Panc1 (cell line): Measurements from ENCODE around the gene MRFAP1L1. TPM values are rescaled to one million over a fixed set of nuclear protein-coding genes. Genes with fewer than 3 reads are reported as not detected.

Experiments
- ATAC-seq: fragments of 200-7000 bp; cut with Tn5 transposase; 2 replicates; pipeline ENCODE4 v1.9.1; 2020; ENCODE audit warnings: mild to moderate bottlenecking, moderate library complexity
- BruUV-seq: library from RNA; stranded (reverse); fragments of 400-500 nt; replicated peaks from 2 replicates; lab custom pipeline; 2021; lab: Mats Ljungman, UMichigan
- CTCF ChIA-PET: fragments of 300-600 bp; sonication (Branson Sonifier 250); formaldehyde crosslinking; loops from one replicate; lab custom pipeline; 2022; ENCODE audit warnings: antibody characterized with exemption; lab: Charles Lee
- POLR2A ChIA-PET: fragments of 300-600 bp; sonication (Branson Sonifier 250); formaldehyde crosslinking; loops from one replicate; lab custom pipeline; 2022; ENCODE audit warnings: antibody characterized with exemption; lab: Charles Lee
- DNase-seq: peaks from one replicate; pipeline ENCODE4 v3.0.0-alpha.2; 2010; ENCODE audit warnings: low read depth, low spot score
- H3K27ac ChIP-seq: 2 replicates; pipeline ENCODE4 v1.5.1; 2011; ENCODE audit warnings: mild to moderate bottlenecking, low read length, inconsistent platforms
- H3K27me3 ChIP-seq: fragments of 200-500 bp; sonication (Bioruptor generic); 2 replicates; pipeline ENCODE4 v1.6.0; 2014; ENCODE audit warnings: low read length, inconsistent platforms; ENCODE audit not compliant: control insufficient read depth, insufficient read depth
- H3K36me3 ChIP-seq: fragments of 200-500 bp; sonication (Bioruptor generic); 2 replicates; pipeline ENCODE4 v1.5.1; 2014; ENCODE audit warnings: inconsistent platforms, mild to moderate bottlenecking, low read length, moderate library complexity; ENCODE audit not compliant: control insufficient read depth, insufficient read depth
- H3K4me1 ChIP-seq: 2 replicates; pipeline ENCODE4 v1.5.1; 2011; ENCODE audit warnings: inconsistent platforms, mild to moderate bottlenecking, low read length, moderate library complexity; ENCODE audit not compliant: control insufficient read depth, insufficient read depth
- H3K4me3 ChIP-seq, 2 experiments: 2 replicates each; pipeline ENCODE4 v1.5.1; 2011 to 2012; ENCODE audit warnings: low read depth in 2 of 2, low read length in 2 of 2, mild to moderate bottlenecking in 2 of 2, inconsistent platforms in 1 of 2, moderate library complexity in 1 of 2
- H3K9me3 ChIP-seq: fragments of 200-500 bp; sonication (Bioruptor generic); 2 replicates; pipeline ENCODE4 v1.5.1; 2014; ENCODE audit warnings: low read depth, mild to moderate bottlenecking, inconsistent platforms, low read length, moderate library complexity; ENCODE audit not compliant: control insufficient read depth, insufficient read depth
- POLR2AphosphoS5 ChIP-seq: IDR thresholded peaks from 2 replicates; pipeline ENCODE4 v1.6.1; 2012; ENCODE audit warnings: mild to moderate bottlenecking, low read depth, low read length, moderate library complexity
- SIN3A ChIP-seq: IDR thresholded peaks from 2 replicates; pipeline ENCODE4 v1.6.1; 2012; ENCODE audit warnings: low read depth, mild to moderate bottlenecking, low read length, moderate library complexity, borderline replicate concordance; ENCODE audit not compliant: insufficient read depth
- TCF7L2 ChIP-seq: IDR thresholded peaks from 2 replicates; pipeline ENCODE4 v1.6.1; 2011; ENCODE audit warnings: mild to moderate bottlenecking, low read depth, low read length, inconsistent platforms
- in situ Hi-C: cut with HindIII; loops from 2 replicates; pipeline ENCODE4 v1.10.0; 2016; ENCODE audit warnings: low sequenced_read_pairs, low pct_unique_long_range_greater_than_20kb
- intact Hi-C: fragments of 100-400 bp; cut with micrococcal nuclease; formaldehyde crosslinking; loops from one replicate; pipeline ENCODE4 v1.10.0; 2022; ENCODE audit not compliant: unreplicated experiment
- total RNA-seq: library from RNA; stranded (reverse); gene quantifications from one replicate; pipeline ENCODE4 v1.2.1, GENCODE V29; 2021; ENCODE audit not compliant: unreplicated experiment
- TF ChIP-seq, protein P1 (sequence below), 2 experiments: IDR thresholded peaks; 2 replicates each; pipeline ENCODE4 v1.6.1; 2011 to 2012; ENCODE audit warnings: low read depth in 2 of 2, control low read depth in 1 of 2, low read length in 1 of 2, mild to moderate bottlenecking in 1 of 2, moderate library complexity in 1 of 2; ENCODE audit not compliant: insufficient read depth in 1 of 2
- TF ChIP-seq, protein P2 (sequence below): fragments of 450-650 bp; IDR thresholded peaks from 2 replicates; pipeline ENCODE4 v1.5.1; 2017; ENCODE audit warnings: mild to moderate bottlenecking

Gene MRFAP1L1
- total RNA-seq, 1 experiment from 2014 or later, result 29.5 TPM

DNA sequence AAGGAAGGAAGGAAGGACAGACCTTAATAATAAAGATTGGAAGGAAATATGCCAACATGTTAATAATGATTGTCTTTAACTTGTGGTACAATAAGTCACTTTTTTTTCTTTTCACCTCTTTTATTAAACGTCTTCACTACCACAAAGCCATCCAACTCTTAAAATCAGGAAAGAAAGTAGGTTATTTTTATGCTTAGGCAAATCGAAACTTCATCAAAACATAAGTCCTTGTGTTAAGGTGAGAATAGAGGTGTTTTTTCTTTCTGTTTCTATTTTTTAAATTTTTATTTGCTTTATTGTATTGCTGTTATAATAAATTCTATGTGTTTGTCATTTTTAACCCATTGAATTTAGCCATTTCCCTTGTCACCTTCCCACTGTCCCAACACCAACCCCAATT, 32.8 kb upstream of the MRFAP1L1 start:
- no peaks in the 10 kb centered on the region for H3K36me3 ChIP-seq
- ChIA-PET CTCF (no interaction called here), POLR2A (no interaction called here)
- DNase-seq (no peak), ATAC-seq (no peak)
- no peak overlapping the region for H3K4me3 ChIP-seq
- TF ChIP-seq, protein P1, sequence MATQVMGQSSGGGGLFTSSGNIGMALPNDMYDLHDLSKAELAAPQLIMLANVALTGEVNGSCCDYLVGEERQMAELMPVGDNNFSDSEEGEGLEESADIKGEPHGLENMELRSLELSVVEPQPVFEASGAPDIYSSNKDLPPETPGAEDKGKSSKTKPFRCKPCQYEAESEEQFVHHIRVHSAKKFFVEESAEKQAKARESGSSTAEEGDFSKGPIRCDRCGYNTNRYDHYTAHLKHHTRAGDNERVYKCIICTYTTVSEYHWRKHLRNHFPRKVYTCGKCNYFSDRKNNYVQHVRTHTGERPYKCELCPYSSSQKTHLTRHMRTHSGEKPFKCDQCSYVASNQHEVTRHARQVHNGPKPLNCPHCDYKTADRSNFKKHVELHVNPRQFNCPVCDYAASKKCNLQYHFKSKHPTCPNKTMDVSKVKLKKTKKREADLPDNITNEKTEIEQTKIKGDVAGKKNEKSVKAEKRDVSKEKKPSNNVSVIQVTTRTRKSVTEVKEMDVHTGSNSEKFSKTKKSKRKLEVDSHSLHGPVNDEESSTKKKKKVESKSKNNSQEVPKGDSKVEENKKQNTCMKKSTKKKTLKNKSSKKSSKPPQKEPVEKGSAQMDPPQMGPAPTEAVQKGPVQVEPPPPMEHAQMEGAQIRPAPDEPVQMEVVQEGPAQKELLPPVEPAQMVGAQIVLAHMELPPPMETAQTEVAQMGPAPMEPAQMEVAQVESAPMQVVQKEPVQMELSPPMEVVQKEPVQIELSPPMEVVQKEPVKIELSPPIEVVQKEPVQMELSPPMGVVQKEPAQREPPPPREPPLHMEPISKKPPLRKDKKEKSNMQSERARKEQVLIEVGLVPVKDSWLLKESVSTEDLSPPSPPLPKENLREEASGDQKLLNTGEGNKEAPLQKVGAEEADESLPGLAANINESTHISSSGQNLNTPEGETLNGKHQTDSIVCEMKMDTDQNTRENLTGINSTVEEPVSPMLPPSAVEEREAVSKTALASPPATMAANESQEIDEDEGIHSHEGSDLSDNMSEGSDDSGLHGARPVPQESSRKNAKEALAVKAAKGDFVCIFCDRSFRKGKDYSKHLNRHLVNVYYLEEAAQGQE (IDR thresholded peaks at IDR 0.05; ENCODE audit: insufficient read depth in 1 of 2, low read depth in 2 of 2, low read length in 1 of 2), result no peak
- TF ChIP-seq SIN3A (no peak), POLR2AphosphoS5 (no peak), TCF7L2 (no peak)
- TF ChIP-seq, protein P2, sequence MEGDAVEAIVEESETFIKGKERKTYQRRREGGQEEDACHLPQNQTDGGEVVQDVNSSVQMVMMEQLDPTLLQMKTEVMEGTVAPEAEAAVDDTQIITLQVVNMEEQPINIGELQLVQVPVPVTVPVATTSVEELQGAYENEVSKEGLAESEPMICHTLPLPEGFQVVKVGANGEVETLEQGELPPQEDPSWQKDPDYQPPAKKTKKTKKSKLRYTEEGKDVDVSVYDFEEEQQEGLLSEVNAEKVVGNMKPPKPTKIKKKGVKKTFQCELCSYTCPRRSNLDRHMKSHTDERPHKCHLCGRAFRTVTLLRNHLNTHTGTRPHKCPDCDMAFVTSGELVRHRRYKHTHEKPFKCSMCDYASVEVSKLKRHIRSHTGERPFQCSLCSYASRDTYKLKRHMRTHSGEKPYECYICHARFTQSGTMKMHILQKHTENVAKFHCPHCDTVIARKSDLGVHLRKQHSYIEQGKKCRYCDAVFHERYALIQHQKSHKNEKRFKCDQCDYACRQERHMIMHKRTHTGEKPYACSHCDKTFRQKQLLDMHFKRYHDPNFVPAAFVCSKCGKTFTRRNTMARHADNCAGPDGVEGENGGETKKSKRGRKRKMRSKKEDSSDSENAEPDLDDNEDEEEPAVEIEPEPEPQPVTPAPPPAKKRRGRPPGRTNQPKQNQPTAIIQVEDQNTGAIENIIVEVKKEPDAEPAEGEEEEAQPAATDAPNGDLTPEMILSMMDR, result no peak
- H3K27me3 ChIP-seq, result no peaks in the 10 kb centered on the region
- in situ Hi-C loops (no loop called here), intact Hi-C loops (no loop called here)
- no peak overlapping the region for H3K27ac ChIP-seq
- H3K9me3 ChIP-seq, result no peaks in the 10 kb centered on the region
- no TSS peak for BruUV-seq
- peaks cover 4% of the 10 kb centered on the region for H3K4me1 ChIP-seq

DNA sequence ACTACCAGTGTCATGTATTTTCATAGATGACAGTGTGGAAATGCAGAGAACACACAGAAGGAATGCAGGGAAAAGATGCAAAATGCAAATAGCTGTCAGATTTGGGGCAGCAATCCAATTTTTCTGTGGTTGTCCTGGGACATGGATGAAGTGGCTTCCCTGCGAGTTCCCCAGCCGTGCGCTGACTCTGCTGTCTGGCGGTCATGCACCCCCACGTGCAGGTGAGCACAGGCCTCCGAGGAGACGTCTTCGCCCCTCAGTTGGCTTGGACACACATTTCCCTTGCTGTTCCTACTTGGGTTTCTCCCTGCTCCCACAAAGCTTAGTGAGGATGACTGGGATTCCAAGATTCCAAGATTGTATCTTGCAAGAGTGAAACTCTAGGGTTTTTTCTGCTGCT, 30.7 kb upstream of the MRFAP1L1 start:
- DNase-seq (no peak), ATAC-seq (no peak)
- H3K27me3 ChIP-seq, result no peaks in the 10 kb centered on the region
- intact Hi-C loops, result no loop called here
- no peak for TF ChIP-seq TCF7L2
- TF ChIP-seq, protein P2, result no peak
- no peaks in the 10 kb centered on the region for H3K9me3 ChIP-seq
- no peak overlapping the region for H3K4me3 ChIP-seq
- H3K27ac ChIP-seq, result no peak overlapping the region
- BruUV-seq, result no TSS peak
- H3K4me1 ChIP-seq, result no peaks in the 10 kb centered on the region
- POLR2A ChIA-PET, result no interaction called here
- CTCF ChIA-PET, result no interaction called here
- in situ Hi-C loops, result no loop called here
- H3K36me3 ChIP-seq, result no peaks in the 10 kb centered on the region

DNA sequence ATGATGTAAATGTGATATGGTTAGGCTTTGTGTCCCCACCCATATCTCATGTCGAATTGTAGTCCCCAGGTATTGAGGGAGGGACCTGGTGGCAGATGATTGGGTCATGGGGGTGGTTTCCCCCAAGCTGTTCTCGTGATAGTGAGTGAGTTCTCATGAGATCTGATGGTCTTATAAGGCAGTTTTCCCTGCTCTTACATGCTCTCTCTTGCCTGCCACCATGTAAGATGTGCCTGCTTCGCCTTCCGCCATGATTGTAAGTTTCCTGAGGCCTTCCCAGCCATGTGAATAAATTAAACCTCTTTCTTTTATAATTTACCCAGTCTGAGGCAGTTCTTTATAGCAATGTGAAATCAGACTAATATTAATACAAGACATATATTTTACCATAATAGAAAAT, 30.3 kb upstream of the MRFAP1L1 start:
- intact Hi-C loops (no loop called here), in situ Hi-C loops (no loop called here)
- H3K4me3 ChIP-seq, result no peak overlapping the region
- no peaks in the 10 kb centered on the region for H3K9me3 ChIP-seq
- ChIA-PET CTCF (no interaction called here), POLR2A (no interaction called here)
- DNase-seq (no peak), ATAC-seq (no peak)
- TF ChIP-seq, protein P1 (IDR thresholded peaks at IDR 0.05; ENCODE audit: insufficient read depth in 1 of 2, low read depth in 2 of 2, low read length in 1 of 2), result no peak
- TF ChIP-seq, protein P2, result no peak
- TF ChIP-seq SIN3A (no peak), TCF7L2 (no peak), POLR2AphosphoS5 (no peak)
- no TSS peak for BruUV-seq
- no peaks in the 10 kb centered on the region for H3K4me1 ChIP-seq
- H3K27ac ChIP-seq, result no peak overlapping the region
- H3K36me3 ChIP-seq, result no peaks in the 10 kb centered on the region
- H3K27me3 ChIP-seq, result no peaks in the 10 kb centered on the region
